IPS-11a (cell line): ENCODE results near the gene MPV17L.
A peak's percentile ranks its signal among the peaks of the same experiment; 100 is the strongest.
"Not testable (repeated sequence)": the region's sequence is repeated elsewhere in the genome, so short reads cannot be mapped to it uniquely, and the experiment has no call there.

ENCODE experiments used
- H3K4me3 ChIP-seq: one replicate; pipeline ENCODE4 v1.5.1; 2013; ENCODE audit warnings: low read depth, low read length, control low read depth

MPV17L gene

DNA sequence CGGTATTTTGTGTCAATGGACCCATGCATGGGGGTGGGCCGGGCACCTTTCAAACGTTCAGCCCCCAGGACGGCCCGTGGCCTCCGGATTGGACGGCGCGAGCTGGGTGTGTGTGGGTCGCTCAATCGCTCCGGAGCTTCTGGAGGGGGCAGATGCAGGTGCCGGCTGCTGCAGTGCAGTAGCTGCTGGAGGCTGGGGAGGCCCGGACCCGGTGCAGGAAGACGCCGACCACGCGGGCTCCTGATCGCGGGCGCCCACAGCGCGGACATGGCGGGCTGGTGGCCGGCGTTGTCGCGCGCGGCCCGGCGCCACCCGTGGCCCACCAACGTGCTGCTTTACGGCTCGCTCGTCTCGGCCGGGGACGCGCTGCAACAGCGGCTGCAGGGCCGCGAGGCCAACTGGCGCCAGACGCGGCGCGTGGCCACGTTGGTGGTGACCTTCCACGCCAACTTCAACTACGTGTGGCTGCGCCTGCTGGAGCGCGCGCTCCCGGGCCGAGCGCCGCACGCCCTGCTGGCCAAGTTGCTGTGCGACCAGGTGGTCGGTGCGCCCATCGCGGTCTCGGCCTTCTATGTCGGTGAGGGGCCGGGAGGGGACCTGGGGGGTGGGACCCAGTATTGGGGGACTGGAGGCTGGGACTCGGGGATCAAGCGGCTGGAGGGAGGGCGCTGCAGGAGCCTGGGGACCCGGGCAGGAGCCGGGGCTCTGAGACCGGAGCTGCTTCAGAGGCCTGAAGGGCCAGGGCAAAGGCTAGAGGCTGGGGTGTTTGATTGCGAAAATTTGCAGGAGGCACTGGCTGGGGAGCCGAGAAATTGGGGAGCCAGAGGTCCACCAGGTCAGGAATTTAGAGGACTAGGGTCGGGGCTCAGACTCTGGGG, at the start of gene MPV17L:
Gene MPV17L (plus strand): TSS at position 124 of the 878 bp plus-strand sequence. CDS start 144 bp downstream, at position 268.
- H3K4me3 ChIP-seq: peak within 1 kb of the TSS; percentile 45

DNA sequence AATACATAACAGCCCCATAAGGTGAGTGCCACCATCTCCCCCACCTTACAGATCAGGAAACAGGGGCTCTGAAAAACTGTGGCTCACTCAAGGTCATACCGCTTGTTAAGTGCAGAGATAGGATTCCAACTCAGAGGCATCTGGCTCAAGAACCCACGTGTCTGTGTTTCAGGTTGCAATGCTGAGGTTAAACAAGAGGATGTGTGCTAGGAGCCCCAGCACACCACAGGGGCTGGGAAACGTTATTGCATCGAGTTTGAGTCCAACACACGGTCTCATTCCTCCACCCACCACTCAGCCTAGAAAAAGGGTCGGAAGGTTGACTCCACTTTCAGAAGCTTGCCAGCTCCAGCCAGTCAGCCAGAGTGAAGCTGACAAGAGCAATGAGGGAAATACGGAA, 46.8 kb upstream of the MPV17L start:
- H3K4me3 ChIP-seq: not testable (repeated sequence)

DNA sequence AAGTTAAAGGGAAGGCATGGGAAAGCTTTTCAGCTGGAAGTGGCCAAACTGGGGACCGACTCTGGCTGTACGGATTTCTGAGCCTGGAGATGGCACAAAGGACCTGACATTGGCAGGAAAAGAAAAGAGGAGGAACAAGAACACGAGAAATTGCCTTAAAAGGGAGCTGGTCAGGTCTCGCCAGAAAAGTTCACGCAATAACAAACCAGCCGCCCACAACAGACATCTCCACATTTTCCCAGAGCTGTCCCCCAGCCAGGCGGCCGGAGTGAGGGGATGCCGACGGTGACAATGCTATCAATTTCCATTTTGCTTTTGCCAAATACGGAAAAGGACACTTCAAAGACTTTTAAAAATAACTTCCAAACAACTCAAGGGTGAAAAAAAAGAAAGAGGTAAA, 44.3 kb upstream of the MPV17L start:
- not testable (repeated sequence) for H3K4me3 ChIP-seq

DNA sequence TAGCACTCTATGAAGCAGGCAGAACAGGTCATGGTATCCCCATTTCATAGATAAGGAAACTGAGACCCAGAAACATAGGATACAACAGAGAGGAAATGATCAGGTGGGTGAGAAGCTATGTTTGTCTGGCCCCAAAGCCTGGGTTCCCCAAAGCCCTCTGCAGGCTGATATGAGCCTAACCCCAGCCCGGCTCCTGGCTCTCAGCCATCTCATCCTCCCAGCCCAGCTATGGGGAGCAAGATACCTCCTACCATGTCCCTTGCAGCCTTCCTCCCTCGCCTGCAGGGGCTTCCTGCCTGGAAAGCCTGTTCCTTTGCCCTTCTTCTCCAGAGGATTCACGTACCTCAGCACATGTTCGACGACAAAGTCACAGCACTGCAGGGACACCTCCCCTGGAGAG, 43.8 kb upstream of the MPV17L start:
- H3K4me3 ChIP-seq: not testable (repeated sequence)

DNA sequence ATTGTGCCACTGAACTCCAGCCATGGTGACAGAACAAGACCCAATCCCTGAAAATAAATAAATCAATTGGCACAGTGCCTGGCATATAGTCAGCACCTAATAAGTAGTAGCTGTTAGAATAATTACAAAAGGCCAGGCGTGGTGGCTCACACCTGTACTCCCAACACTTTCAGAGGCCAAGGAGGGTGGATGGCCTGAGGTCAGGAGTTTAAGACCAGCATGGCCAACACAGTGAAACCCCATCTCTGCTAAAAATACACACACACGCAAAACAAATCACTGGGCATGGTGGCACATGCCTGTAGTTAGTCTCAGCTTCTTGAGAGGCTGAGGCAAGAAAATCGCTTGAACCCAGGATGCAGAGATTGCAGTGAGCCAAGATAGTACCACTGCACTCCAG, 42.7 kb upstream of the MPV17L start:
- not testable (repeated sequence) for H3K4me3 ChIP-seq

DNA sequence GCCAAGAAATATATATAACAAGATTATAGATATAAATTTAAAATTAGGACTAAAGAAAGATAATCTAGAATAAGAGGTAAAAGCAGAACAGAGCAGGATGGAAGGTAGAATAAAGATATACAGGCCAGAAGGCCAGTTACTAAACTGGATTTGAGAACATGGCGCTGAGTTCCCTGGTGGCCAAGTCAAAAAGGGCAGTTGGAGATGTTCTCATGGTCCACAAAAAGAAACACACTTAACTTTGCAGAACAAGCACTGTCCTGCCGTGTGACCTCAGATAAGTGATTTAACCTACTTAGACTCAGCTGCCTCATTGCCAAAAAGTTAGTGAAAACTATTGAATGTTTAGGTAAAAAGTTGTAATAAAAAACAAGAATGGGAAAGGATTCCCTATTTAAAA, 40.7 kb upstream of the MPV17L start:
- not testable (repeated sequence) for H3K4me3 ChIP-seq

DNA sequence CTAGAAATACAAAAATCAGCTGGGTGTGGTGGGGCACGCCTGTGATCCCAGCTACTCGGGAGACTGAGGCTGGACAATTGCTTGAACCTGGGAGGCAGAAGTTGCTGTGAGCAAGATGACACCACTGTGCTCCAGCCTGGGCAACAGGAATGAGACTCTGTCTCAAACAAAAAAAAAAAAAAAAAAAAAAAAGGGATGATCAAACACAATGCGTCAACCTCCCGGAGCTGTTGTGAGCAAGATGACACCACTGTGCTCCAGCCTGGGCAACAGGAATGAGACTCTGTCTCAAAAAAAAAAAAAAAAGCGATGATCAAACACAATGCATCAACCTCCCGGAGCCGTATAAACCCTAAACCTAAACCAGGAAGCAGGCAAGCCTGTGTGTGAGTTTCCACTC, 38.1 kb upstream of the MPV17L start:
- not testable (repeated sequence) for H3K4me3 ChIP-seq

DNA sequence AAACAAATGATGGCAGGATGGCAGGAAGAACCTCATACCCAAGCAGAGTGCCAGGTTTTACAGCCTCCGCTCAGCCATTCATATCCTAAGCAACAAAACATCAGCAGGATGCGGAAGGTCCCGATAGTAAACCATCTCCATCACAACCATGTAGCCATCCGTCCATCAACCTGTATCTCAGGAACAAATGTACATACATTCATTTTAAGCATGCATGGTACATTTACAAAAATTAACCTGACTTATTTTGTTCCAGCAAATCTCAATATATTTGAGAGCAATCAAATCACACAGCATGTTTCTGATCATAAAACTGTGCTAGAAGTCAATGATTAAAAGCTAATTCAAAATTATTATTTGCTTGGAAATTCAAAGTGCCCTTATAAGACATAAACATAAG, 17.4 kb upstream of the MPV17L start, which contains the start of gene NPIPA5:
Gene NPIPA5 (minus strand): TSS at position 101 of the 400 bp plus-strand sequence. CDS start 0 bp downstream, at position 101.
- not testable (repeated sequence) for H3K4me3 ChIP-seq

DNA sequence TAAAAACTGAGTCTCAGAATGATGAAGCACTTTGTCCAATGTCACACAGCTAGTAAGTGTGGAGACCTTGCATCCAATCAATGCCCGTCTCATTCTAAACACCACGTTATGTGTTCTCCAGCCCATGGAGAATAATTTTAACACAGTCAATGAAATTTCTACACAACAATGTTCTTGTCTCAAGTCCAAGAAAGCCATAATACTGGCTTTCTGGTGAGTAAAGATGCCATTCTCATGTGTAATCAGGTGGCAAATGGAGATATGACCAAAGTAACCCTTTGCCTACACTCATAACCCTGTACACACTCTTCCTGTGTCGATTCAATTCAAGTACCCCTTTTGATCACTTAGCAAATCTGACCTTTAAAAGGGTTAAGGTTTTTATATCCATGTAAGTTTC, 12.7 kb upstream of the MPV17L start:
- not testable (repeated sequence) for H3K4me3 ChIP-seq

DNA sequence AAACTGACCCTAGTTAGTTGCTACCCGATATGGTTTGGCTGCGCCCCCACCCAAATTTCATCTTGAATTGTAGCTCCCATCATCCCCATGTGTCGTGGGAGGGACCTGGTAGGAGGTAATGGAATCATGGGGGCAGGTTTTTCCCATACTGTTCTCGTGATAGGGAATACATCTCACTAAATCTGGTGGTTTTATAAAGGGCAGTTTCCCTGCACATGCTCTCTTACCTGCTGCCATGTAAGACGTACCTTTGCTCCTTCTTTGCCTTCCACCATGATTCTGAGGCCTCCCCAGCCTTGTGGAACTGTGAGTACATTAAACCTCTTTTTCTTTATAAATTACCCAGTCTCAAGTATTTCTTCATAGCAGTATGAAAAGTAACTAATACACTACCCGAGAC, 7.5 kb upstream of the MPV17L start:
- H3K4me3 ChIP-seq: not testable (repeated sequence)

DNA sequence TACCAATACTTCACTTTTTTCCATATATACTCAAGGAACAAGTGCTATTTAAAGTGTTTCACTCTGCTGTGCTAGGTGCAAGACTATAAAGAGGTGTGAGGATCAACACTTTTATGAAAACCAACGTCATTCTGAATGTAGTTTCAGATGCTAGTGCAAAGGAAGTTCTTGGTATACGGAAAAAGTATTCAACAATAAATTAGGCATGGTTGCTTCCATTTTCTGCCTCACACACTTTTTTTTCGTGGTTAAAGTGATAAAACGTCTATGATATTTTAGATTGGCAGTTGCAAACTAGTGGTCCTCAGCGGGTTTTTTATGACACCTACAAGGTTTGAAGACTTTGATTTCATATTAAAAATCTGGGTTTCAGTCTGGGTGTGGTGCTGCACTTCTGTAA, 5.6 kb upstream of the MPV17L start:
- H3K4me3 ChIP-seq: not testable (repeated sequence)

DNA sequence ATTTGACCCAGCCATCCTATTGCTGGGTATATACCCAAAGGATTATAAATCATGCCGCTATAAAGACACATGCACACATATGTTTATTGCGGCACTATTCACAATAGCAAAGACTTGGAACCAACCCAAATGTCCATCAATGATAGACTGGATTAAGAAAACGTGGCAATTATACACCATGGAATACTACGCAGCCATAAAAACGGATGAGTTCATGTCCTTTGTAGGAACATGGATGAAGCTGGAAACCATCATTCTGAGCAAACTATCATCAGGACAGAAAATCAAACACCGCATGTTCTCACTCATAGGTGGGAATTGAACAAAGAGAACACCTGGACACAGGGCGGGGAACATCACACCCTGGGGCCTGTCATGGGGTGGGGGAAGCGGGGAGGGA, 2.5 kb upstream of the MPV17L start:
- not testable (repeated sequence) for H3K4me3 ChIP-seq

DNA sequence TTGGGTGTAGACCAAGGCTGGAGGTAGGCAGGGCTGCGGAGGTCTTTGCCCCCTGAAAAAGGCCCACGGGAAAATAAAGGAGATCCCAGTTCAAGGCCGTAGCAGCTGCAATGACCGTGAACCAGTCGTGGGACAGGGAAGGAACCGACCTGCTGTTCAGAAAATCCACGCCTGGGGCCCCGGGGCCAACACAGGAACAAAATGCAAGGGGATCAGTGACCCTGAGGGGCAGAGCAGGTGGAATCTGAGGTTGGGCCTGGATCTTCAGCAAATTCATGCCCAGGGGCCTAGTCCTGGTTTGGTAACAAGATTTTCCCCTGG, 915 bp downstream of the MPV17L start:
- H3K4me3 ChIP-seq: not testable (repeated sequence)

DNA sequence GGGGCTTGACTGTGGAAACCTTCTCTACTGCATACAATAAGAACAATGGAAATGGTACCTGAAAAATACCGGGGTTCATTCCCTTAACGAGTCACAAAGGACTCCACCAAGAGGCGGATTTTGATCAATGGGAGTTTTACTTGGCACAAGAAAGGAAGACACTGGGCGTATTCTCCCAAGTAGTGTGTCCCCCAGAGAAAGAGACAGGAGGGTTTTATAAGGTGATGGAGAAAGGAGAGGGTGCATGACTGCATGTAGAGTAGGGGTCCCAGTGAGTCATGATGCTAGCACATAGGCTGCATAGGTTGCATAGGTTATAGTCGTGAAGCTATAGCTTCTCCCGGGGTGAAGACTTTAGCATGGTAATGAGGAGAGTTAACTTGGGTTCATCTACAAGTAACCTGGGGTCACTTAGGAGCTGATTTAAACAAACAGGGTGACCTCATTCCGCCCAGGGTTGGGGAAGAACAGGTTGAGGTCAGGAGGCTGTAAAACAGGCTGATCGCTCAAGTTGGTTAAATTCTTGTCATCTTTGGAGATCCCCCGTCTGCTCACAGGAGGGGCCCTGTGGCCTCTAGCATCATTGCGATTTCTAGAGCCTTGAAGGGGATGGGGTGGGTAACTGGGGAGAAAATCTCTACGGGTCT, 1.5 kb downstream of the MPV17L start:
- no peak overlapping the region for H3K4me3 ChIP-seq

DNA sequence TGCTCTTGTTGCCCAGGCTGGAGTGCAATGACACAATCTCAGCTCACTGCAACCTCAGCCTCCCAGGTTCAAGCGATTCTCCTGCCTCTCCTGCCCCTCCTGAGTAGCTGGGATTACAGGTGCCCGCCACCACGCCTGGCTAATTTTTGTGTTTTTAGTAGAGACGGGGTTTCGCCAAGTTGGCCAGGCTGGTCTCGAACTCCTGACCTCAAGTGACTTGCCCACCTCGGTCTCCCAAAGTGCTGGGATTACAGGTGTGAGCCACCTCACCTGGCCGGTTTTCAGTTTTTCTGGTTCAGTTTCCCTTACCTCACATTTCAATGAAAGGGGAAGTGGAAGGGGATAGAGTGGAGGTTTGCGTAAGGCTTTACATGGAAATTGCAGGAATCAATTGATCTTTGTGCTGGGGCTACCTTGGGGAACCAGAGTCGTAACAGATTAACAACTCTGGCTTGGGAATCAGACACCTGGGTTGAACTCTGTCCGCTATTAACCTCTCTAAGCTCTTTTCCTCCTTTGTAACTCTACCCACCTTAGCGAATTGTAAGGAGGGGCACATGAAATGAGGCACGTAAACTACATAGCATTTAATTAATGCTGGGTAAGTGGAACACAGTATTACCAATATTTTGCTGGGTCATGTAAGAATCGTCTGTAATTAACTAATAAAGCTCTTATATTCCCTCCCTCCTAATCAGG, 3.2 kb downstream of the MPV17L start:
- H3K4me3 ChIP-seq: no peak overlapping the region

DNA sequence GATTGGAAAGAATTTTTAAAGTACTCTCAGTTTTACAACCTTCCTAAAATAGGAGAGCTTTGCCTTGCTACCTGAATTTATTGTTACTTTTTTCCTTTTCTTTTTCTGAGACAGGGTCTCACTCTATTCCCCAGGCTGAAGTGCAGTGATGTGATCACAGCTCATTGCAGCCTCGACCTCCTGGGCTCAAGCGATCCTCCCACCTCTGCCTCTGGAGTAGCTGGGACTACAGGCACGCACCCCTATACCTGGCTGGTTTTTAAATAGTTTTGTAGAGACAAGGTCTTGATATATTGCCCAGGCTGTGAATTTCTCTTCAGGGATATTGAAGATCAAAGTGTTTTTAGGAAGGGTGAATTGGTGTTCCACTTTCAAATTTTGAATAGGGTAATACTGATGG, 3.8 kb downstream of the MPV17L start:
- no peak overlapping the region for H3K4me3 ChIP-seq

DNA sequence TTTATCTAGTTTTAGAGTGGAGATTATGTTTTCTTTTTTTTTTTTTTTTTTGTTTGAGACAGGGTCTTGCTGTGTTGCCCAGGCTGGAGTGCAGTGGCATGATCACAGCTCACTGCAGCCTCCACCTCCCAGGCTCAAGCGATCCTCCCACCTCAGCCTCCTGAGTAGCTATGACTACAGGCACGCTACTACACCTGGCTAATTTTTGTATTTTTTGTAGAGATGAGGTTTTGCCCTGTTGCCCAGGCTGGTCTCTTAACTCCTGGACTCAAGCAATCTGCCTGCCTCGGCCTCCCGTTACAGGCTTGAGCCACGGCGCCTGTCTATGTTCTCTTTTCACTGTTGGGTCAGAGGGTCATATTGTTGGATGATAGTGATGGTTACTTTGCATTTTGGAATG, 4.8 kb downstream of the MPV17L start:
- not testable (repeated sequence) for H3K4me3 ChIP-seq

DNA sequence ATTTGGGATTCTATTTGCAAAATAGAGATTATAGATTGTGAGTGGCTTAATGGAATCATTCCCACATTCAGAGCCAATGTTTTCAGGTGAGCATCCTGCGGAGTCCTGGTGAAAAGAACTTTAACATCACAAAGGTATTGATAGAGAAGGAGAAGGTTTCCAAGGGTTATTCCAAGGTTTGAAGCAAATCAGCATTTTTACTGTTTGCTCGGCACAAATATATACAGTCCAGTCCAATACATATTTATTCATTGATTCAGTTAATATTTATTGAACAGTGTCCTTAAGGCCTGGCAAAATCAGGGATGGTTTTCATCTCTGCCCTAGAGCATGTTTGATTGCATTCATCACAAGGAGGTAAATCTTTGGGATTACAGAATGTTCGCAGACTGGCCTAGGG, 6.4 kb downstream of the MPV17L start:
- no peak overlapping the region for H3K4me3 ChIP-seq

DNA sequence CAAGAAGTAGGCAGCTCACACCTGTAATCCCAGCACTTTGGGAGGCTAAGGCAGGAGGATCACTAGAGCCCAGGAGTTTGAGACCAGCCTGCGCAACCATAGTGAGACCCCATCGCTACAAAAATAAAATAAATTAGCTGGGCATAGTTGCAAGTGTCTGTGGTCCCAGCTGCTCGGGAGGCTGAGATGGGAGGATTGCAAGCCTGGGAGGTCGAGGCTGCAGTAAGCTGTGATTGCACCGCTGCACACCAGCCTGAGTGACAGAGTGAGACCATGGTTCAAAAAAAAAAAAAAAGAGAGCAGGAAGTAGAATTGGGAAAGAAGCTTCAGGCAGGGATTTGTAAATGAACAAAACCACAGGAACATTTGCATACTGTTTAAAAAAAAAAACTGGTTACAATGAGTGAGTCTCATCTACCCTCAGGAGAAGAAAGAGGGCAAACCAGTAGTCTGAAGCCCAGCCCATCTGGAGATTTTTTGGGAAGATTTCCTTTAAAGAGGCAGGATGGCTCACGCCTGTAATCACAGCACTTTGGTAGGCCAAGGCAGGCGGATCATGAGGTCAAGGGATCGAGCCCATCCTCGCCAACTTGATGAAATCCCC, 7.9 kb downstream of the MPV17L start:
- no peak overlapping the region for H3K4me3 ChIP-seq

DNA sequence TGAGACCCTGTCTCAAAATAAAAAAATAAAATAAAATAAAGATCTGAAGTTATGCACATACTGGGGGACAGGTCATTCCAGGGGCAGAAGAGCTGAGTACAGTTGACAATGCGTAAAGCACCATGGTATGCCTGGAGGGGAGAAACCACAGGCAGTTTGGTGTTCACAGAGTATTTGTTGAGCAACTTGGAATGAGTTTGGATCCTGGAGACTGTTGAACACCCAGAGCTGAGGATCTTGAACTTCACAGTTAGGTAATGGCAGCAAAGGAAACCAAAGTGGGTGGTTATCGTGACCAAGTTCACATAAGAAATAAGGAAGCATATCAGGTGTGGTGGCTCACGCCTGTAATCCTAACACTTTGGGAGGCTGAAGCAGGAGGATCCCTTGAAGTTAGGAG, 8.5 kb downstream of the MPV17L start:
- not testable (repeated sequence) for H3K4me3 ChIP-seq

DNA sequence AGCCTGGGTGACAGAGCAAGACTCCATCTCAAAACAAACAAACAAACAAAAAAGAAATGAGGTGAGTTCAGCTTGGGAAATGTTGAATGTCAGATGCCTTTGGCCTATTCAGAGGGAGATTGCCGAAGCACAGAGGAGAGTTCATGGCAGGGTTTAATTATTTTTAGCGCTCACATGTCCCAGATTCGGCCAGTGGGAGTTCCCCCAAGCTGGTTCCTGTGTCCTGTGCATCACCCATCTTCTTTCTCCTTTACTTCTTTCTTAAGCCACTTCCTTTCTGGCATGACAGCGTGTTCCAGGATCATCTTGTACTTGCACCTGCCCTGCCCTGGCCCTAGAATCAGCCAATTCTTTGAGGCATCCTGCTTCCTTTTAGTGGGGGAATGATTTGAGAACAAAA, 9.2 kb downstream of the MPV17L start:
- no peak overlapping the region for H3K4me3 ChIP-seq

DNA sequence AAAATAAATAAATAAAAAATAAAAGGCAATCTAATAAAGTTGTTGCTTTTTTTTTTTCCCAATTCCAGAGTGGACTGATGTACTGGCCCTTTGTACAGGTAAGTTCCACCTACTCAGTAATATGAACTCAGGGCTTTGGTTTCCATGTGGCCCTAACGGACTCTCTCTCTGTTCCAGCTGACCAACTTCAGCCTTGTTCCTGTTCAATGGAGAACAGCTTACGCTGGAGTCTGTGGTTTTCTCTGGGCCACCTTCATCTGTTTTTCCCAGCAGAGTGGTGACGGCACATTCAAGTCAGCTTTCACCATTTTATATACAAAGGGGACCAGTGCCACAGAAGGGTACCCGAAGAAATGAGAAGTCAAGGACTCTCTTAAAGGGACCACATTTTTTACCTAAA, 12.2 kb downstream of the MPV17L start:
- not testable (repeated sequence) for H3K4me3 ChIP-seq
